ENCODE data around the gene RAB7B.

RAB7B gene

GRCh38 chr1:205993068-205993467, 10.1 kb downstream of the RAB7B start:
- no peak for FAIRE-seq

- FAIRE-seq = no peak
These were observed 10.8 kb downstream of the RAB7B start for GRCh38 chr1:205992218-205992882.

GRCh38 chr1:205991237-205991636, 12.0 kb downstream of the RAB7B start:
- FAIRE-seq = no peak

- no peak for FAIRE-seq
These were observed 13.0 kb downstream of the RAB7B start for GRCh38 chr1:205990226-205990625.

GRCh38 chr1:205989786-205990185, 13.4 kb downstream of the RAB7B start:
- no peak for FAIRE-seq

DNA sequence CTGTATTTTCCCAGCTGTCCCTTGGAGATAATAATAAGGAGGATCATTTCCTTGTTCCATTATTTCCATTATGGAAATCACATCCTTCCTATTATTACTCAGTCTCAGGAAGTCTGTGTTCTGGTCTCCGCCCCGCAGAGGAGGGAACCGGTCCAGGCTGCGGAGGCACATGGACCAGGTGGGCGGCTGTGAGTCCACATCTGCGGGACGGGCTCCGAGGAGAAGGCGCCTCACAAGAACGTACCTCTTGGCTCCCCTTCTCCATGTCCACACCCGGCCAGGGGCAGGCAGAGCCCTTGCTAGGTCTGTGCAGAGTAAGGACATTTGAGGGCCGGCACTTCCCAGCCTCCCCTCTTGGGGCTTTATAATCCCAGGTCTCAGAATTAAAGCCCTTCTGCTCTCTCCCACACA, 14.6 kb downstream of the RAB7B start:
- FAIRE-seq = no peak

- FAIRE-seq = no peak
These were observed 16.3 kb downstream of the RAB7B start for GRCh38 chr1:205986861-205987260.

- FAIRE-seq = no peak
These were observed 16.9 kb downstream of the RAB7B start for GRCh38 chr1:205986292-205986691.

DNA sequence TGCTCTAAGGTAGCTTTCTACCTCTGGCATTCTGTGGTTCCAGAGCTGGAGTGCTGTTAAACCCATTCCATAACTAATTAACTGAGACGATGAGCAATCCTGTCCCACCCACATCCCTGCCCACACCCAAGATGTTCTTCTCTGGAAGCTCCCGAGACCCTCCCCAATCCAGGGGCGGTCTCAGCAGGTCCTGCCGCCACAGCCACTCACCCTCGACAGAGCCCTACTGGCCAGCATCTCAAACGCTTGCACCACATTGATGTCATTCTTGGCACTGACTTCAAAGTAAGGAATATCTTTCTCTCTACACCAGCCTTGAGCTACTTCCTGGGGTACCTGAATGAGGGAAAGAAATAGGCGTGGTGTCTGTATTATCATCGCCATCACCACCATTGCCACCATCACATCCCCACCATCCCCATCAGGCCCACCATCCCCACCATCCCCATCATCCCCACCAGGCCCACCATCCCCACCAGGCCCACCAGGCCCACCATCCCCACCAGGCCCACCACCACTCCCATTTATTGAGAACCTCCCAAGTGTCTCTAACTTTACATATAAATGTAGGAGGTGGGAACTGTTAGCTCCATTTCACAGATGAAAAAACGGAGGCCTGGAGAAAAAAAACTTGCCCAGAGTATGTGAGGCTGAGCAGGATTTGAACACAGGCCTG, 17.7 kb downstream of the RAB7B start:
- no peak for FAIRE-seq

DNA sequence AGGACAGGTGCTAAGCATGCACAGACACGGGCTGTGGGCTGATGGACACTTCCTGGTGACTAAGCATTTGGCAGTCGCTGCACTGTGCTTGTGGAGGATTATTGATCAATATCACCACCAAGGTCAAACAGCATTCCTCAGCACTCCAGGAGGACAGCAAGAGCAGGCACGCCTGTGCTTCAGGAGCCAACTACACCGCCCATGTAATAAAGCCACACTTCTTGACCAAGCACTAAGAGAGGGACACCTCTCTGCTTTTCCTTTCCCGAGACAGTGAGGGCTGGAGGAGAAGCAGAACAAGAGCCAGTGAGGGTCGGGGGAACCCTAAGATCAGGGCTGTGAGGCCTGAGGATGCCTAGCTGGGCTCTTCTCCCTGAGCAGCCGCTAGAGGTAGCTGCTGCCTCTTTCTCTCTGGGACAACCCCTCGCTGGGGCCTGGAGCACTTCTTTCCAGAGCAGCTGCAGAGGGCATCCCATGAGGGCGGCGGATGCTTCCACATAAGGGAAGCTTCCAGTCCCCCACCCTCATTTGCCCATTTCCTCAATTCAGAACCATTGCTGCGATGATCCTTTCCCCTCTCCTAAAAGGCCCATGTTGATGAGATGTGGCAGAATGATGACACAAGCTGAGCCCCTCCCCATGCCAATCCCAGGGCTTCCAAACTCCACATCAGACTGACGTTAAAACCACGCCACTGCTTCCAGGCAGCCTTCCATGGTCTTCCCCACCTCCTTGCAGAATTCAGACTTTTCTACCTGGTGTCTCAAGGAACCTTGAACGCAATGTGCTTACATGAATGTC, 19.1 kb downstream of the RAB7B start:
- no peak for FAIRE-seq

GRCh38 chr1:205981257-205981656, 21.9 kb downstream of the RAB7B start:
- FAIRE-seq = no peak

- FAIRE-seq = no peak
These were observed 22.8 kb downstream of the RAB7B start for GRCh38 chr1:205980237-205980870.

DNA sequence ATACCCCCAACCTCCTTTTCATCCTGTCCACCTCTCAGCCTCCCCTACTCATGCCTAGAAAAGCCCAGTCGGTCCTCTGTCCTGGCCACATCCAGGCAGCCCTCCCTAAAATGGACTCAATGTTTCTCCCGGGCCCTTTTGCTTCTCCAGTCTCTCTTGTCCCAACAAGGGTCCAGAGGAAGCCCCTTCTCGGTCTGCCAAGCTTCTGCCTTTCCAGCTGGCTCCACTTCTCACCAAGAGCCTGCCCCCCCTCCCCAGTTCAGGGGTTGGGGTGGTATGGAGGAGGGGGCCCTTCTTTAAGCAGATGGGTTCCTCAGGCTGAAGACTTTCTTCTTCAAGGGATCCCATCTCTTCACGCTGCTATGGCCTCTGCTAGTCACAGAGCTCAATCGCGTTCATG, 23.9 kb downstream of the RAB7B start:
- FAIRE-seq = no peak

- no peak for FAIRE-seq
These were observed 24.5 kb downstream of the RAB7B start for GRCh38 chr1:205978676-205979075.

DNA sequence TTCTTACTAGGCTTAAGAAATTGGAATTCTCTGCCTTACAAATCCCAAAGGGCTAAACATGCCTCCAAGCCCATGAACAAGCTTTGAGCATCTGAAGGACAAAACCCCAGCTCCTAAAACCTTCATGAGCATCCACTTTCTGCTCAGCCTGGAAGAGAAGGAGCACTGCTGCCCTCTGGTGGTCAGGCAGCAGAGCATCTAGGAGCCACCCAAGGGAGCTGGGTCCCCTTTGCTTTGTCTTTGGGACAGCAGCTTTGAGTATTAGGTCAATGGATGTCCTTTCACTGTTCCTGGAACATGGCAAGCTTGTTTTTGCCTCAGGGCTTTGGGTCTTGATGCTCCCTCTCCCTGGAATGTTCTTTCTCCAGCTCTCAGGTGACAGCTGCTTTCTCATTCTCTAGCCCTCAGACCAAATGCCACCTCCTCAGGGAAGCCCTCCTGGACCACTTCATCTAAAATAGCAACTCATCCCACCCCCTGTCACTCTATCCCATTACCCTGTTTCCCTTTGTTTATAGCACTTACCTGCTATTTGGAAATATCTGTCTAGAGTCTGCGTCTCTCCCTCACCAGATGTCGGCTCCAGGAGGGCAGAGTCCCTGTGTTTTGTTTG, 25.7 kb downstream of the RAB7B start:
- FAIRE-seq = no peak

GRCh38 chr1:205976708-205977401, 26.3 kb downstream of the RAB7B start:
- no peak for FAIRE-seq

DNA sequence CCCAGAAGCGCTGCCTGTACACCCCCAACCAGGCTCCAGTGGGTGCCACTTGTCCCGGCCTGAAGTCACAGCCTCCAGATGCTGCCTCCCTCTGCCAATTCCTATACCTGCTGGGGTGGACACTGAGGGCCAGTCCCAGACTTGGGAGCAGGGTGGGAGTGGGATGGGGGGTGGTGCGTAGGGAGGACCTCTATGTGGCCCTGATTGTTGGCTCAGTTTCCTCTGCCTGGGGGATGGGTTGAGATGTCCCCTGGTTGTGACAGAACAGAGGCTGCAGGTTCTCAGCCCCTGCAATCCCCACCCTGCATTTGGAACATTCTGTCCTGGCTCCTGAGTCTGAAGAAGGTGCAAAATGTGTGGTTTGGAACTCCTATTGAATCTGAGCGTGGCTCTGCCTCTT, 27.2 kb downstream of the RAB7B start:
- FAIRE-seq = no peak

- FAIRE-seq = no peak
These were observed 27.7 kb downstream of the RAB7B start for GRCh38 chr1:205975387-205975998.

- FAIRE-seq = no peak
These were observed 28.5 kb downstream of the RAB7B start for GRCh38 chr1:205974712-205975111.

DNA sequence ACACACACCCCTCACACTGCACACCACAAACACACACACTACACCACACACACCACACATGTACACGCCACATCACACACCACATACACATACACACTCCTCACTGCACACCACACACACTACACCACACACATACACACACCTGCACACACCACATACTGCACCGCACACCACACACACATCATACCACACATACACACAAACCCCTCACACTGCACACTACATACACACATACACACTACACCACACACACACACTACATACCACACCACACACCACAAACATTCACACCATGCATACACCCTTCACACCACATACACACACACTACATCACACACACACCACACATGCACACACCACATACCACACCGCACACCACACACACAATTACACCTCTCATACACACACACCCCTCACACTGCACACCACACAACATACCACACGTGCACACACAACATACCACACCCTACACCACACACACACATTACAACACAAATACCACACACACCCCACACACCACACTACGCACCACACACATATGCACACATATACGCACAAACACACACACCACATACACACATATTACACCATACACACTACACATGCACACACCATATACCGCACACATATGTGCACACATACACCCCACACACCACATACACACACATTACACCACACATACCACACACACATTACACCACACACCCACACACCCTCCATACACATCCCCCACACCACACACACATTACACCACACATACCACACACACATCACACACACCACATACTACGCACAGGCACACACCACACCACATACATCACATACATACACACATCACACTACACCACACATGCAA, 29.6 kb downstream of the RAB7B start:
- no peak for FAIRE-seq
